Colonic mucosa (tissue), 4 donors: Measurements from ENCODE around the gene LIM2. TPM values are rescaled to one million over a fixed set of nuclear protein-coding genes. Genes with fewer than 3 reads are reported as not detected.

Experiments
- DNase-seq: peaks from one replicate; pipeline ENCODE4 v3.0.0-alpha.2; 2020
- H3K27ac ChIP-seq: fragments of 200-600 bp; one replicate; pipeline ENCODE4 v1.8.0; 2021
- H3K27me3 ChIP-seq: fragments of 200-600 bp; one replicate; pipeline ENCODE4 v1.8.0; 2021
- H3K36me3 ChIP-seq: fragments of 200-600 bp; one replicate; pipeline ENCODE4 v1.8.0; 2021
- H3K4me1 ChIP-seq: fragments of 200-600 bp; one replicate; pipeline ENCODE4 v1.8.0; 2021; ENCODE audit warnings: mild to moderate bottlenecking
- H3K4me3 ChIP-seq: fragments of 200-600 bp; one replicate; pipeline ENCODE4 v1.8.0; 2021
- H3K9ac ChIP-seq, 2 donors: one replicate each; pipeline ENCODE4 v1.7.0; 2013; ENCODE audit warnings: control low read depth in 2 of 2, low read depth in 2 of 2, low read length in 2 of 2
- H3K9me3 ChIP-seq: fragments of 200-600 bp; one replicate; pipeline ENCODE4 v1.8.0; 2021
- CTCF ChIP-seq: fragments of 200-600 bp; IDR thresholded peaks from one replicate; pipeline ENCODE4 v1.8.0; 2022; ENCODE audit warnings: antibody characterized with exemption, mild to moderate bottlenecking
- intact Hi-C: fragments of 100-400 bp; cut with DNase I; formaldehyde crosslinking; loops from one replicate; pipeline ENCODE4 v1.14.1; 2022
- total RNA-seq, 2 donors: library from RNA; stranded (reverse); fragmentation: NEBNext Ultra II Directional in 1 of 2; extraction: Animal tissue kit (Norgen Biotek cat#: 25700) in 1 of 2; gene quantifications; one replicate each; pipeline ENCODE4 v1.2.1, GENCODE V29; 2021
- donor health status: healthy.
- donor health status: DM: no; HTN: no; CAD: no.
- donor health status: DM: no; HTN: no; CAD: no.

LIM2 gene
- total RNA-seq, 2 donors from 2014 or later, result not detected

GRCh38 chr19:51356159-51356801 is 31.5 kb downstream of the LIM2 start:
- H3K4me3 ChIP-seq, result no peak overlapping the region
- TF ChIP-seq CTCF, result no peak
- no peaks in the 10 kb centered on the region for H3K9me3 ChIP-seq
- peaks cover 4% of the 10 kb centered on the region for H3K36me3 ChIP-seq
- H3K9ac ChIP-seq, result no peak overlapping the region
- intact Hi-C loops, result no loop called here
- no peak overlapping the region for H3K27ac ChIP-seq
- DNase-seq, result no peak
- H3K4me1 ChIP-seq, result no peaks in the 10 kb centered on the region
- no peaks in the 10 kb centered on the region for H3K27me3 ChIP-seq

DNA sequence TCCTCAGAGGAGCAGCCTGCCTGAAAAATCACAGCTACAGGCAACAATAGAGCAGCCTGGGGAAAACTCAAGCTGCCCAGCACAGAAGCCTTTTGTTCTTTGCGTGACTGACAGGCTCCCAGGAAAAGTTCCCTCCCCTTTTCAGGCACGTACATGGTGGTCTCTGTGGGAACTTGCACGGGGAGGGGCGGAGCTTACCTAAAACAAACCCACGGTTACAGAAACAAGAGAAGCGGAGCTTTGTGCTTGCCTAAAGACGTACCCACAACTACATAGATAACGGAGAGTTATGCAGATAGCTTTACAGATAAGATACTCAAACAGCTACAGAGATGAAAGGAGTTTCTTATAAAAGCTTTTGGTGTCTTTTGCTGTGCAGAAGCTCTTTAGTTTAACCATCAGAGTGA is 33.0 kb downstream of the LIM2 start:
- H3K9me3 ChIP-seq, result no peaks in the 10 kb centered on the region
- no peak overlapping the region for H3K9ac ChIP-seq
- TF ChIP-seq CTCF, result no peak
- no peak overlapping the region for H3K27ac ChIP-seq
- intact Hi-C loops, result no loop called here
- H3K36me3 ChIP-seq, result peaks cover 4% of the 10 kb centered on the region
- H3K4me1 ChIP-seq, result no peaks in the 10 kb centered on the region
- no peak for DNase-seq
- no peak overlapping the region for H3K4me3 ChIP-seq
- H3K27me3 ChIP-seq, result no peaks in the 10 kb centered on the region

DNA sequence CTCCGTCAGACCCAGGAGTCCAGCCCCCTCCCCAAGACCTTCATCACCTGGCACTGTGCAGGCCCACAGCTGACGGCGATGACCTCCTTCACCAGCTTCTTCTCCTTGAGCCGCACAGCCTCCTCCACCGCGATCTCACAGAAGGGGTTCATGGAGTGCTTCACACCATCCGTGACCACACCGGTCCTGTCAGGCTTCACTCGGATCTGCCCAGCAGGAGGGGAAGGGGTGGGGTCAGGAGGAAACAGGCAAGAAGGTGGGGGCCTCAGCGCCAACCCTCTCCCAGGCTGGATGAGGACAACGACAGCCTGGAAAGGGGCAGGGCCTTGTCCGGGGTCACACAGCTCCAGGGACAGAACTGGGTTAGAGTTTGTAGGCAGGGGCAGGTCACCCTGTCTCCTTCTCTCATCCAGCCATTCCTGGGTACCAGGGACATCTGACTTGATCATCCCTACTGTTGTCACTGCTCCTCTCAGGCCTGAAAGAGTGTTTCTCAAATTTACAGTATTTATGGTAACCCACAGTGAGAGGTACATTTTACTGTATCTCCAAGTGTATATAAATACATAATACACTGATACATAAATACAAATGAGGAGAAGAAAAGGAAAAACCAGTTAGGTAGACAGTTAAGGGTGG is 33.6 kb downstream of the LIM2 start:
- Histone ChIP-seq H3K4me1 (no peaks in the 10 kb centered on the region), H3K9ac (no peak overlapping the region), H3K4me3 (no peak overlapping the region), H3K27me3 (no peaks in the 10 kb centered on the region), H3K9me3 (no peaks in the 10 kb centered on the region), H3K36me3 (peaks cover 4% of the 10 kb centered on the region), H3K27ac (no peak overlapping the region)
- no peak for TF ChIP-seq CTCF
- DNase-seq, result no peak
- intact Hi-C loops, result no loop called here

- no peaks in the 10 kb centered on the region for H3K9me3 ChIP-seq
- H3K9ac ChIP-seq, result no peak overlapping the region
- no peak overlapping the region for H3K4me3 ChIP-seq
- no peaks in the 10 kb centered on the region for H3K27me3 ChIP-seq
- DNase-seq, result no peak
- TF ChIP-seq CTCF, result no peak
- intact Hi-C loops, result no loop called here
- no peaks in the 10 kb centered on the region for H3K4me1 ChIP-seq
- peaks cover 4% of the 10 kb centered on the region for H3K36me3 ChIP-seq
- no peak overlapping the region for H3K27ac ChIP-seq
These were observed 34.9 kb downstream of the LIM2 start for GRCh38 chr19:51352783-51353360.

DNA sequence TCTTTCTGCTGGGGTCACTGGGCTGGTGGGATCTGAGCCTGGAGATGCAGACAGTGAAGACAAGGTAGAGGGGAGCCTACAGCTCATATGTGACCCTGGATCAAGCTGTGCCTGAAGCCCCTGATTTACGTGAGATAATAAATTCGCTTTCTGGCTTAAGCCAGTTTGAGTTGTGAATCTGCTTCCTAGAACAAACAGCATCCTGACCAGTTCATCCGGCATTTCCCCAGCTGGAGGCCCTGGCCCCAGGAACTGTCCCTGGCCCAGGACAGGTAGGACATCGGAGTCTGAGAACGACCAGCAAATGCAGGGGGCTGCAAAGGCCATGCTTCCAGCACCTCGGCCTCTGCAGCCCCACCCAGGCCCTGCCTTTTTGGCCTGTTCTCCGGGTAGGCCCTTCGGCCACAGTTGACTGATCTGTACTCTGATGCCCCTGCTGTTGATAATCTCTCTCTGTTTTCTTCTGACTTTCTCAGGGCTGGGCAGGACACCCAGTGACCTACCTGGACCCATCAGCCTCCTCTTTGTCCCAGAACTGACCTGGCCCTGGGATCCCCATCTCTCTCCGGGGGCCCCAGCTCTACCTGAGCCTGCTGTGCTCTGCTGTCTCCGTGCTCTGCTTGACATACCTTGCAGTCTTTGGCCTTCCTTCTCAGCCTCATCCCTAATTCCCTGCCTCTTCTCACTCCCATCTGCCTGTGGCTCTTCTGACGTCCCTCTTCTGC is 36.3 kb downstream of the LIM2 start:
- Histone ChIP-seq H3K27ac (no peak overlapping the region), H3K4me1 (no peaks in the 10 kb centered on the region), H3K27me3 (no peaks in the 10 kb centered on the region), H3K4me3 (no peak overlapping the region), H3K36me3 (peaks cover 4% of the 10 kb centered on the region), H3K9me3 (no peaks in the 10 kb centered on the region), H3K9ac (no peak overlapping the region)
- TF ChIP-seq CTCF, result no peak
- intact Hi-C loops, result no loop called here
- no peak for DNase-seq
